Measurements from ENCODE around the gene DOK3. TPM values are rescaled to one million over a fixed set of nuclear protein-coding genes. Genes with fewer than 3 reads are reported as not detected.

Gene DOK3
- total RNA-seq, 1 donor from 2014 or later = 4.7 TPM

- Mint-ChIP-seq H3K27me3 (ENCODE audit: low read depth) (no peaks in the 10 kb centered on the region), H3K36me3 (no peaks in the 10 kb centered on the region), H3K4me1 (peaks cover 57% of the 10 kb centered on the region), H3K4me3 (peak overlapping the region; percentile 76), H3K27ac (peak overlapping the region; percentile 87), H3K9me3 (no peaks in the 10 kb centered on the region)
- DNase-seq (ENCODE audit: low spot score in 2 of 2, unreplicated experiment in 2 of 2) = no peak
- no peak for TF ChIP-seq CTCF (IDR thresholded peaks at IDR 0.05; ENCODE audit: unreplicated experiment)
Measured at GRCh38 chr5:177474002-177474476, 35.6 kb downstream of the DOK3 start.

- Mint-ChIP-seq H3K9me3 (no peaks in the 10 kb centered on the region), H3K36me3 (peaks cover under 1% of the 10 kb centered on the region)
Measured at GRCh38 chr5:177473443-177474001, 36.1 kb downstream of the DOK3 start, which contains the start of gene DBN1. Gene DBN1, minus strand, starts transcription at chr5:177473634. Its CDS starts 113 bp downstream, at chr5:177473521.

GRCh38 chr5:177472460-177473442 is 36.9 kb downstream of the DOK3 start:
- no peak for TF ChIP-seq CTCF (IDR thresholded peaks at IDR 0.05; ENCODE audit: unreplicated experiment)
- H3K36me3 Mint-ChIP-seq = peaks cover 4% of the 10 kb centered on the region
- H3K27ac Mint-ChIP-seq = peak overlapping the region; percentile 88
- DNase-seq (ENCODE audit: low spot score in 2 of 2, unreplicated experiment in 2 of 2) = peak in 1 of 2 experiments; percentile 64
- peaks cover 60% of the 10 kb centered on the region for H3K4me1 Mint-ChIP-seq
- H3K9me3 Mint-ChIP-seq = no peaks in the 10 kb centered on the region
- no peaks in the 10 kb centered on the region for H3K27me3 Mint-ChIP-seq (ENCODE audit: low read depth)
- H3K4me3 Mint-ChIP-seq = peak overlapping the region; percentile 80

More at GRCh38 chr5:177473443-177474001, 36.1 kb downstream of the DOK3 start, which contains the start of gene DBN1:
- Mint-ChIP-seq H3K27me3 (ENCODE audit: low read depth) (no peaks in the 10 kb centered on the region), H3K4me3 (peak within 1 kb of the TSS; percentile 80), H3K27ac (peak within 1 kb of the TSS; percentile 88), H3K4me1 (peaks cover 58% of the 10 kb centered on the region)
- no peak for TF ChIP-seq CTCF (IDR thresholded peaks at IDR 0.05; ENCODE audit: unreplicated experiment)
- no peak for DNase-seq (ENCODE audit: low spot score in 2 of 2, unreplicated experiment in 2 of 2)

GRCh38 chr5:177471610-177472356 is 37.8 kb downstream of the DOK3 start:
- no peaks in the 10 kb centered on the region for H3K27me3 Mint-ChIP-seq (ENCODE audit: low read depth)
- H3K27ac Mint-ChIP-seq = peak overlapping the region; percentile 61
- no peak for TF ChIP-seq CTCF (IDR thresholded peaks at IDR 0.05; ENCODE audit: unreplicated experiment)
- peaks cover 13% of the 10 kb centered on the region for H3K36me3 Mint-ChIP-seq
- no peaks in the 10 kb centered on the region for H3K9me3 Mint-ChIP-seq
- H3K4me1 Mint-ChIP-seq = peaks cover 60% of the 10 kb centered on the region
- no peak for DNase-seq (ENCODE audit: low spot score in 2 of 2, unreplicated experiment in 2 of 2)
- H3K4me3 Mint-ChIP-seq = peak overlapping the region; percentile 80

Data from mesothelial cell of epicardium (in vitro differentiated cells).